ENCODE results near the gene RFX1.
A peak's percentile ranks its signal among the peaks of the same experiment; 100 is the strongest.
"Not testable (repeated sequence)": the region's sequence is repeated elsewhere in the genome, so short reads cannot be mapped to it uniquely, and the experiment has no call there.

The RFX1 gene

GRCh38 chr19:14006085-14006765, at the start of gene RFX1:
RFX1 (minus strand) TSS chr19:14006320; CDS start chr19:13993843, 12,477 bp downstream.
- DNase-seq (ENCODE audit: low read depth), result peak; percentile 100

GRCh38 chr19:14055396-14055795, 49.3 kb upstream of the RFX1 start:
- DNase-seq (ENCODE audit: low read depth), result no peak

GRCh38 chr19:14054721-14055120, 48.6 kb upstream of the RFX1 start:
- no peak for DNase-seq (ENCODE audit: low read depth)

GRCh38 chr19:14054099-14054498, 48.0 kb upstream of the RFX1 start:
- no peak for DNase-seq (ENCODE audit: low read depth)

GRCh38 chr19:14053500-14053899, 47.4 kb upstream of the RFX1 start:
- DNase-seq (ENCODE audit: low read depth), result no peak

GRCh38 chr19:14053032-14053431, 46.9 kb upstream of the RFX1 start:
- no peak for DNase-seq (ENCODE audit: low read depth)

- DNase-seq (ENCODE audit: low read depth), result no peak
Observed at GRCh38 chr19:14052470-14052869, 46.4 kb upstream of the RFX1 start.

- no peak for DNase-seq (ENCODE audit: low read depth)
Observed at GRCh38 chr19:14051980-14052379, 45.9 kb upstream of the RFX1 start.

- DNase-seq (ENCODE audit: low read depth), result not testable (repeated sequence)
Observed at GRCh38 chr19:14050961-14051360, 44.8 kb upstream of the RFX1 start.

- no peak for DNase-seq (ENCODE audit: low read depth)
Observed at GRCh38 chr19:14050512-14050911, 44.4 kb upstream of the RFX1 start.

GRCh38 chr19:14048443-14049153, 42.5 kb upstream of the RFX1 start:
- DNase-seq (ENCODE audit: low read depth), result peak; percentile 21

GRCh38 chr19:14047866-14048265, 41.7 kb upstream of the RFX1 start:
- not testable (repeated sequence) for DNase-seq (ENCODE audit: low read depth)

- peak; percentile 65 for DNase-seq (ENCODE audit: low read depth)
Observed at GRCh38 chr19:14042659-14043608, 36.8 kb upstream of the RFX1 start.

- no peak for DNase-seq (ENCODE audit: low read depth)
Observed at GRCh38 chr19:14039181-14039580, 33.1 kb upstream of the RFX1 start.

- no peak for DNase-seq (ENCODE audit: low read depth)
Observed at GRCh38 chr19:14035706-14036105, 29.6 kb upstream of the RFX1 start.

- DNase-seq (ENCODE audit: low read depth), result not testable (repeated sequence)
Observed at GRCh38 chr19:14035159-14035558, 29.0 kb upstream of the RFX1 start.

- no peak for DNase-seq (ENCODE audit: low read depth)
Observed at GRCh38 chr19:14033946-14034345, 27.8 kb upstream of the RFX1 start.

GRCh38 chr19:14031719-14032480, 25.8 kb upstream of the RFX1 start, which contains the start of gene IL27RA:
IL27RA (plus strand) TSS chr19:14031762; CDS start chr19:14031873, 111 bp downstream.
- DNase-seq (ENCODE audit: low read depth), result peak; percentile 54

GRCh38 chr19:14030997-14031718, 25.0 kb upstream of the RFX1 start:
- DNase-seq (ENCODE audit: low read depth), result no peak

GRCh38 chr19:14028901-14029300, 22.8 kb upstream of the RFX1 start:
- no peak for DNase-seq (ENCODE audit: low read depth)

Data from iris pigment epithelial cell (primary cell).